ENCODE results near the gene PCBP3. TPM values are rescaled to one million over a fixed set of nuclear protein-coding genes. Genes with fewer than 3 reads are reported as not detected.
"Not testable (repeated sequence)": the region's sequence is repeated elsewhere in the genome, so short reads cannot be mapped to it uniquely, and the experiment has no call there.

PCBP3 gene
- total RNA-seq, 2 experiments from 2014 or later: 5.3 to 6.6 TPM

DNA sequence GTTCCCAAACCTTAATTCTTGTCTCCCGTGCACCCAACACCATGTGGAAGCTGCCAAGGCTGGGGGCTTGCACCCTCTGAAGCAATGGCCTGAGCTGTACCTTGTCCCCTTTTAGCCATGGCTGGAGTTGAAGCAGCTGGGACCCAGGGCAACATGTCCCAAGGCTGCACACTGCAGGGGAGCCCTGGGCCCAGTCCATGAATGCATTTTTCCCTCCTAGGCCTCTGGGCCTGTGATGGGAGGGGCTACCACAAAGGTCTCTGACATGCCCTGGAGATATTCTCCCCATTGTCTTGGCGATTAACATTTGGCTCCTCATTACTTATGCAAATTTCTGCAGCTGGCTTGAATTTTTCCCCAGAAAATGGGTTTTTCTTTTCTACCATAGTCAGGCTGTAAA is 317.9 kb downstream of the PCBP3 start:
- H3K9me3 Mint-ChIP-seq: peaks cover 20% of the 10 kb centered on the region
- H3K4me1 Mint-ChIP-seq (ENCODE audit: low read depth); DNase-seq; H3K36me3 Mint-ChIP-seq; CTCF ChIA-PET; H3K4me3 Mint-ChIP-seq; intact Hi-C loops (cut with micrococcal nuclease); H3K27ac Mint-ChIP-seq; POLR2A ChIA-PET: not testable (repeated sequence)
- H3K27me3 Mint-ChIP-seq: peaks cover 29% of the 10 kb centered on the region

DNA sequence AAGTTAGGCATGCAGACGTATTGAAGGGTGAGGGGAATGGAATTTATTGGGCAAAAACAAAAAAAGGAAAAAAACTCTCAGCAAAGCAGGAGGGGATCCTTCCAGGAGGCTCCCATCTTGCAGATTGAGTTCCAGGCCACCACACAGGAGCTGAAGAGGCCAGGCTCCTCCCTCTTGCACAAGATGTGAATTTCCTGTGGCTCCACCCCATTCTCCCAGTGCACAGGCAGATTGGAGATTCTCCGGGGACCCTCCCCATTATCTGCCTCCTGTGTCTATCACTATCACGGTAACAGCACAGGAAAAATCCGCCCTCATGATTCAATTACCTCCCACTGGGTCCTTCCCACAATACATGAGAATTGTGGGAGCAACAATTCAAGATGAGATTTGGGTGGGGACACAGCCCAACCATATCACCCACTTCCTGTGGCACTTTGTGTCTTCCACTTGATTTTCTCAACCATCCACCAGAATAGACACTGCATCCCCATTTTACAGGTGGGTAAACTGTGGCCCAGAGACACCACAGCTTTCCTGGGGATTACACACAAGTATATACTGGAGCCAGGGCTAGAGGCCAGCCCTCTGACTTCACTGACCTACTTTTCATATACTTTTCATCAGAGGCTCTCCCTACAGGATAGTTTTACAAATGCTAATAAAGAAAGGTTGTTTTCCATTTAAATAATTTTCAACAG is 319.2 kb downstream of the PCBP3 start:
- H3K9me3 Mint-ChIP-seq: peaks cover 20% of the 10 kb centered on the region
- CTCF ChIA-PET: interaction anchor here (0.6 to 1.4 kb wide), 2 partner anchors 9 to 693 kb away, joined by 3 to 5 read pairs; no protein-coding TSS in a partner anchor
- intact Hi-C loops (cut with micrococcal nuclease): no loop called here
- no peak for DNase-seq
- no peaks in the 10 kb centered on the region for H3K4me1 Mint-ChIP-seq (ENCODE audit: low read depth)
- POLR2A ChIA-PET: no interaction called here
- H3K36me3 Mint-ChIP-seq: no peaks in the 10 kb centered on the region
- peaks cover 29% of the 10 kb centered on the region for H3K27me3 Mint-ChIP-seq
- no peak overlapping the region for H3K27ac Mint-ChIP-seq
- H3K4me3 Mint-ChIP-seq: no peak overlapping the region

GRCh38 chr21:45963232-45963570 is 319.7 kb downstream of the PCBP3 start:
- DNase-seq: no peak
- CTCF ChIA-PET: interaction anchor here (0.6 to 1.4 kb wide), 2 partner anchors 8 to 693 kb away, joined by 3 to 5 read pairs; no protein-coding TSS in a partner anchor
- Mint-ChIP-seq H3K27ac (no peak overlapping the region), H3K36me3 (no peaks in the 10 kb centered on the region), H3K4me1 (ENCODE audit: low read depth) (no peaks in the 10 kb centered on the region), H3K9me3 (peaks cover 20% of the 10 kb centered on the region), H3K27me3 (peaks cover 29% of the 10 kb centered on the region), H3K4me3 (no peak overlapping the region)
- POLR2A ChIA-PET: no interaction called here
- intact Hi-C loops (cut with micrococcal nuclease): no loop called here

DNA sequence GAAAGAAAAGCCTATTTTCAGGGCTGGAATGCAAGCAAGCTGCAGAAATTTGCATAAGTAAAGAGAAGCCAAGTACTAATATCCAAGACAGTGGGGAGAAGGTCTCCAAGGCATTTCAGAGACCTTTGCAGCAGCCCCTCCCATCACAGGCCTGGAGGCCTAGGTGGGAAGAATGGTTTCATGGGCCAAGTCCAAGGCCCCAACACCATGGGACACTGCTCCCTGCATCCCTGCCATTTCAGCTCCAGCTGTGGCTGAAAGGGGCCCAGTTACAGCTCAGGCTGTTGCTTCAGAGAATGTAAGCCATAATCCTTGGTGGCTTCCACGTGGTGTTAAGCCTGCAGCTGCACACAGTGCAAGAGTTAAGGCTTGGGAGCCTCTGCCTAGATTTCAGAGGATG is 321.1 kb downstream of the PCBP3 start:
- POLR2A ChIA-PET: no interaction called here
- CTCF ChIA-PET: interaction anchor here (0.6 kb wide), 1 partner anchor 9 kb away, joined by 3 read pairs; no protein-coding TSS in a partner anchor
- peaks cover 26% of the 10 kb centered on the region for H3K27me3 Mint-ChIP-seq
- no peak overlapping the region for H3K27ac Mint-ChIP-seq
- no peaks in the 10 kb centered on the region for H3K36me3 Mint-ChIP-seq
- peaks cover 20% of the 10 kb centered on the region for H3K9me3 Mint-ChIP-seq
- no peak overlapping the region for H3K4me3 Mint-ChIP-seq
- no peaks in the 10 kb centered on the region for H3K4me1 Mint-ChIP-seq (ENCODE audit: low read depth)
- intact Hi-C loops (cut with micrococcal nuclease): no loop called here
- no peak for DNase-seq

GRCh38 chr21:45965084-45965809 is 321.7 kb downstream of the PCBP3 start:
- no peak overlapping the region for H3K27ac Mint-ChIP-seq
- CTCF ChIA-PET: no interaction called here
- H3K4me1 Mint-ChIP-seq (ENCODE audit: low read depth): no peaks in the 10 kb centered on the region
- H3K9me3 Mint-ChIP-seq: peaks cover 20% of the 10 kb centered on the region
- no peak for DNase-seq
- peaks cover 30% of the 10 kb centered on the region for H3K27me3 Mint-ChIP-seq
- H3K36me3 Mint-ChIP-seq: no peaks in the 10 kb centered on the region
- no peak overlapping the region for H3K4me3 Mint-ChIP-seq
- intact Hi-C loops (cut with micrococcal nuclease): no loop called here
- POLR2A ChIA-PET: no interaction called here

DNA sequence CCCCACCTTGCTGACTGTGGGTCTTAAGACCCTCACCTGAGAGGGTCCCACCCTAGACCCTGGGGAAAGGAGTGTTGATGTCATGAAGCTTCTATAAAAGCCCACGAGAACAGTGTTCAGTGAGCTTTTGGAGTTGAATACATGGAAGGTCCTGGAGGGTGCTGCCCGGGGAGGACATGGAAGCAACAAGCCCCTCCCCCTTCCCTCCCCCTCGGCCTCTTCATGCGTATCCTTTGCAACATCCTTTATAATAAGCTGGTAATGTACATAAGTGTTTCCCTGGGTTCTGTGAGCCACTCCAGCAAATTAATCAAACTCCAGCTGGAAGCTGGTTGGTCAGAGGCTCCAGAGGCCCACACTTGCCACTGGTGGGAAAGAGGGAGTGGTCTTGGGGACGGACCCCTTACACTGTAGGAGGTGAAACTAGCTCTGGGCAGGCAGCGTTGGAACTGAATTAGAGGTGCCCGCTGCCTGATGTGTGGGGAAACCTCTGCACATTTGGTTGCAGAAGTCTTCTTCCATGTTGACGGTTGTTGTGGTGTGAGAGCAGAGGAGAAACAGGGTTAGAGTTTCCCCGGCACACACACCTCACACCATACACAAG is 323.4 kb downstream of the PCBP3 start:
- Mint-ChIP-seq H3K4me1 (ENCODE audit: low read depth) (no peaks in the 10 kb centered on the region), H3K4me3 (no peak overlapping the region), H3K9me3 (peaks cover 10% of the 10 kb centered on the region), H3K27me3 (peaks cover 21% of the 10 kb centered on the region), H3K27ac (no peak overlapping the region), H3K36me3 (no peaks in the 10 kb centered on the region)
- no peak for DNase-seq
- CTCF ChIA-PET: no interaction called here
- POLR2A ChIA-PET: no interaction called here
- intact Hi-C loops (cut with micrococcal nuclease): no loop called here

GRCh38 chr21:45969921-45970673 is 326.6 kb downstream of the PCBP3 start:
- Mint-ChIP-seq H3K4me3 (no peak overlapping the region), H3K36me3 (no peaks in the 10 kb centered on the region), H3K27me3 (peaks cover 17% of the 10 kb centered on the region), H3K4me1 (ENCODE audit: low read depth) (peaks cover 9% of the 10 kb centered on the region), H3K9me3 (no peaks in the 10 kb centered on the region), H3K27ac (no peak overlapping the region)
- POLR2A ChIA-PET: no interaction called here
- no peak for DNase-seq
- CTCF ChIA-PET: interaction anchor here (1.3 to 4.5 kb wide), 2 partner anchors 23 to 173 kb away, joined by 3 to 30 read pairs; no protein-coding TSS in a partner anchor
- intact Hi-C loops (cut with micrococcal nuclease): loop anchor here (5.0 kb wide), 1 partner anchor 127 kb away; the partner anchor contains the start of gene COL6A2

GRCh38 chr21:45970674-45971615 is 327.4 kb downstream of the PCBP3 start:
- CTCF ChIA-PET: interaction anchor here (1.0 to 4.5 kb wide), 4 partner anchors 8 to 172 kb away, joined by 3 to 30 read pairs (median 4); partner anchors contain the start of gene COL6A2
- H3K4me3 Mint-ChIP-seq: no peak overlapping the region
- H3K9me3 Mint-ChIP-seq: no peaks in the 10 kb centered on the region
- intact Hi-C loops (cut with micrococcal nuclease): loop anchor here (5.0 kb wide), 1 partner anchor 126 kb away; the partner anchor contains the start of gene COL6A2
- peaks cover 25% of the 10 kb centered on the region for H3K27me3 Mint-ChIP-seq
- H3K36me3 Mint-ChIP-seq: no peaks in the 10 kb centered on the region
- H3K4me1 Mint-ChIP-seq (ENCODE audit: low read depth): peaks cover 11% of the 10 kb centered on the region
- H3K27ac Mint-ChIP-seq: no peak overlapping the region
- peak; percentile 63 for DNase-seq
- POLR2A ChIA-PET: no interaction called here

DNA sequence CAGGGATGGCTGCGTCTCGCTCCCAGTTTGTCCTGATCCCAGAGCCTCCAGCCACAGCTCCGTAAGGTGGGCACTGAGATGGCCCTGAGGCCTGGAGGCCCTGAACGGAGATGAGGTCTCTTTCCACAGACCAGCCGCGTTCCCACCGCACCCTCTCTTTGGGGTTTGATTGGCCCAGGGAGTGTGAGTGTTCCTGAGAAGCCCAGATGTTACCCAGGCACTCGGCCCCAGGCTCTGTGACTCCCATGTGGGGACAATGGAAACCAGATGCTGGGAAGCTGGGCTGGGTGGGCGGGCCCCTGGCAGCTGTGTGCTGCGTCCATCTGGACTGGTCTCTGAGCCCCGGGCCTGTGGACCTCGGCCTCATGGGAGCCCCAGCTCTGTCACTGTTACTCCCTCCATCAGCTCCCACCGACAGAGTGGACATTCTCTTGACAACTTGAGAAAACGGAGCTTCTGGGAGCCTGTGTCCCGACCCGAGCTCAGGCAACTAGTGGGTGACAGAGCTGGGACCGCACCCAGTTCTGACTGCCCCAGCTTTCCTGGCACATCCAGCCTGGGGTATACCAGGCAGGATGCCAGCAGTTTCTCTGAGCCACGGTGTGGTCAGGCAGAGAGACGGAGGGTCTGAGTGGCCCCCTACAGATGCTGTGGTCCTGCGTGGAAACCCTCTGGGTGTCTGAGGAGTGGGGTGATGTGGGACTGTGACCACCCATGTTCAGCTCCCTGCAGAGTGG is 328.3 kb downstream of the PCBP3 start:
- Mint-ChIP-seq H3K36me3 (no peaks in the 10 kb centered on the region), H3K9me3 (no peaks in the 10 kb centered on the region), H3K4me3 (no peak overlapping the region), H3K27ac (no peak overlapping the region), H3K27me3 (peaks cover 30% of the 10 kb centered on the region), H3K4me1 (ENCODE audit: low read depth) (peaks cover 11% of the 10 kb centered on the region)
- POLR2A ChIA-PET: no interaction called here
- intact Hi-C loops (cut with micrococcal nuclease): loop anchor here (5.0 kb wide), 1 partner anchor 126 kb away; the partner anchor contains the start of gene COL6A2
- DNase-seq: no peak
- CTCF ChIA-PET: interaction anchor here (0.8 to 4.5 kb wide), 4 partner anchors 9 to 275 kb away, joined by 3 to 30 read pairs (median 4); partner anchors contain the start of gene COL6A2

DNA sequence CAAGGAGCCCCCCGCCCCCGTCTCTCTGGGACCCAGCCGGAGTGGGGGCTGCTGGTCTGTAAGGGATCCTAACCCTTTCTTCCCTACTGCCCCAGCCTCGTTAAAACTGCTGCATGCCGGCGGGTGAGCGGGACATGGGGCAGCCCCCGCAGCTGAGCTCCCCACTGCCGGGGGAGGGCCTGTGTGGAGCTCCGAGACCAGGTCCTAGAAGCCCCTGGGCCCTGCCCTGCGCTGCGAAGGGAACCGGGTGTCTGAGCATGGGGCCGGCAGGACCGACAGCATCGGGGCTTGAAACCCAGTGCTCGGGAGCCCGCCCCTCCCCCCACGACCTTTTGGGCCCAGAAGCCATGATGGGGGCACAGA is 328.8 kb downstream of the PCBP3 start:
- CTCF ChIA-PET: interaction anchor here (0.6 to 4.5 kb wide), 6 partner anchors 9 to 278 kb away, joined by 3 to 30 read pairs (median 4); partner anchors contain the start of gene COL6A2
- no peak for DNase-seq
- no peak overlapping the region for H3K27ac Mint-ChIP-seq
- no peaks in the 10 kb centered on the region for H3K36me3 Mint-ChIP-seq
- H3K4me1 Mint-ChIP-seq (ENCODE audit: low read depth): peaks cover 11% of the 10 kb centered on the region
- peaks cover 30% of the 10 kb centered on the region for H3K27me3 Mint-ChIP-seq
- H3K4me3 Mint-ChIP-seq: no peak overlapping the region
- POLR2A ChIA-PET: no interaction called here
- intact Hi-C loops (cut with micrococcal nuclease): loop anchor here (5.0 kb wide), 1 partner anchor 125 kb away; the partner anchor contains the start of gene COL6A2
- H3K9me3 Mint-ChIP-seq: no peaks in the 10 kb centered on the region
